ENCODE data around the gene RGS19.

The RGS19 gene

GRCh38 chr20:64048402-64049044 is 30.8 kb downstream of the RGS19 start:
- no peak overlapping the region for H4K91ac ChIP-seq (ENCODE audit: low read depth, low read length, poor library complexity)
- H3K36me3 ChIP-seq (replicated peaks in 1 of 2; ENCODE audit: control insufficient read depth in 2 of 2, insufficient read depth in 2 of 2, low read length in 2 of 2), result no peaks in the 10 kb centered on the region
- peak overlapping the region; percentile 63 for H2AK5ac ChIP-seq (ENCODE audit: low read depth, low read length)
- peaks cover under 1 to 15% of the 10 kb centered on the region in 2 donors for H3K4me1 ChIP-seq (ENCODE audit: control insufficient read depth in 2 of 2, insufficient read depth in 1 of 2, low read depth in 1 of 2, low read length in 2 of 2)
- peak overlapping the region; percentile 64 for H2BK15ac ChIP-seq (ENCODE audit: low read length)
- H3K14ac ChIP-seq (ENCODE audit: low read length), result no peak overlapping the region
- peak overlapping the region in 1 of 2 donors; percentile 55 for H3K4me3 ChIP-seq (ENCODE audit: low read length in 2 of 2)
- peak overlapping the region; percentile 24 for H2BK5ac ChIP-seq (ENCODE audit: low read length)
- H3K9ac ChIP-seq (ENCODE audit: low read depth, low read length, poor library complexity), result peak overlapping the region; percentile 44
- peak overlapping the region; percentile 73 for H3K23ac ChIP-seq (ENCODE audit: low read depth, low read length, poor library complexity)
- H3K27me3 ChIP-seq (ENCODE audit: control insufficient read depth in 3 of 3, insufficient read depth in 3 of 3, low read depth in 1 of 3, low read length in 3 of 3), result peaks cover 25 to 93% (median 66%) of the 10 kb centered on the region in 3 experiments
- H3K79me1 ChIP-seq (ENCODE audit: low read depth, low read length), result no peaks in the 10 kb centered on the region
- no peak overlapping the region for H3K27ac ChIP-seq (replicated peaks; ENCODE audit: low read length)
- no CpG with 5 or more reads among the region's 101 CpGs for WGBS, 2 donors (ENCODE audit: extremely low coverage in 2 of 2, insufficient read length in 2 of 2, insufficient replicate concordance in 1 of 2)
- no peak for DNase-seq (ENCODE audit: low spot score)
- no peak overlapping the region for H3K4ac ChIP-seq (ENCODE audit: low read length)
- H3K18ac ChIP-seq (ENCODE audit: low read length), result peak overlapping the region; percentile 70
- H3K4me2 ChIP-seq (ENCODE audit: insufficient read depth, low read length, poor library complexity, severe bottlenecking), result peak overlapping the region; percentile 66
- H4K8ac ChIP-seq (ENCODE audit: low read depth, low read length), result no peak overlapping the region
- H2BK12ac ChIP-seq (ENCODE audit: low read length), result peak overlapping the region; percentile 41
- H3K9me3 ChIP-seq (replicated peaks in 1 of 2; ENCODE audit: control insufficient read depth in 2 of 2, insufficient read depth in 1 of 2, low read depth in 1 of 2, low read length in 2 of 2), result peaks cover 0 to 2% of the 10 kb centered on the region in 2 donors
- H2BK120ac ChIP-seq (ENCODE audit: low read depth, low read length), result no peak overlapping the region
- peak overlapping the region; percentile 64 for H2AFZ ChIP-seq (ENCODE audit: low read length)

GRCh38 chr20:64047968-64048401 is 31.3 kb downstream of the RGS19 start:
- no peaks in the 10 kb centered on the region for H3K36me3 ChIP-seq (replicated peaks in 1 of 2; ENCODE audit: control insufficient read depth in 2 of 2, insufficient read depth in 2 of 2, low read length in 2 of 2)
- no peak overlapping the region for H4K8ac ChIP-seq (ENCODE audit: low read depth, low read length)
- H2BK12ac ChIP-seq (ENCODE audit: low read length), result peak overlapping the region; percentile 73
- peak overlapping the region; percentile 66 for H3K4me2 ChIP-seq (ENCODE audit: insufficient read depth, low read length, poor library complexity, severe bottlenecking)
- H4K91ac ChIP-seq (ENCODE audit: low read depth, low read length, poor library complexity), result no peak overlapping the region
- H2AFZ ChIP-seq (ENCODE audit: low read length), result peak overlapping the region; percentile 64
- no peak overlapping the region for H3K4ac ChIP-seq (ENCODE audit: low read length)
- no peaks in the 10 kb centered on the region for H3K79me1 ChIP-seq (ENCODE audit: low read depth, low read length)
- H2BK120ac ChIP-seq (ENCODE audit: low read depth, low read length), result no peak overlapping the region
- peaks cover 0 to 2% of the 10 kb centered on the region in 2 donors for H3K9me3 ChIP-seq (replicated peaks in 1 of 2; ENCODE audit: control insufficient read depth in 2 of 2, insufficient read depth in 1 of 2, low read depth in 1 of 2, low read length in 2 of 2)
- no peak overlapping the region for H3K27ac ChIP-seq (replicated peaks; ENCODE audit: low read length)
- peak overlapping the region; percentile 64 for H2BK15ac ChIP-seq (ENCODE audit: low read length)
- H3K27me3 ChIP-seq (ENCODE audit: control insufficient read depth in 3 of 3, insufficient read depth in 3 of 3, low read depth in 1 of 3, low read length in 3 of 3), result peaks cover 25 to 93% (median 71%) of the 10 kb centered on the region in 3 experiments
- WGBS, 2 donors (ENCODE audit: extremely low coverage in 2 of 2, insufficient read length in 2 of 2, insufficient replicate concordance in 1 of 2), result no CpG with 5 or more reads among the region's 49 CpGs
- peak overlapping the region; percentile 73 for H3K23ac ChIP-seq (ENCODE audit: low read depth, low read length, poor library complexity)
- DNase-seq (ENCODE audit: low spot score), result no peak
- H3K4me3 ChIP-seq (ENCODE audit: low read length in 2 of 2), result peak overlapping the region in 1 of 2 donors; percentile 11
- H2BK5ac ChIP-seq (ENCODE audit: low read length), result peak overlapping the region; percentile 24
- peak overlapping the region; percentile 63 for H2AK5ac ChIP-seq (ENCODE audit: low read depth, low read length)
- peaks cover 0 to 12% of the 10 kb centered on the region in 2 donors for H3K4me1 ChIP-seq (ENCODE audit: control insufficient read depth in 2 of 2, insufficient read depth in 1 of 2, low read depth in 1 of 2, low read length in 2 of 2)
- H3K18ac ChIP-seq (ENCODE audit: low read length), result peak overlapping the region; percentile 70
- peak overlapping the region; percentile 44 for H3K9ac ChIP-seq (ENCODE audit: low read depth, low read length, poor library complexity)
- peak overlapping the region; percentile 38 for H3K14ac ChIP-seq (ENCODE audit: low read length)

- H3K23ac ChIP-seq (ENCODE audit: low read depth, low read length, poor library complexity), result no peak overlapping the region
- no peak overlapping the region for H2BK15ac ChIP-seq (ENCODE audit: low read length)
- H3K27me3 ChIP-seq (ENCODE audit: control insufficient read depth in 3 of 3, insufficient read depth in 3 of 3, low read depth in 1 of 3, low read length in 3 of 3), result peaks cover 29 to 89% (median 78%) of the 10 kb centered on the region in 3 experiments
- no peak overlapping the region for H3K14ac ChIP-seq (ENCODE audit: low read length)
- no peak overlapping the region for H3K4me3 ChIP-seq (ENCODE audit: low read length in 2 of 2)
- H2AK5ac ChIP-seq (ENCODE audit: low read depth, low read length), result peak overlapping the region; percentile 94
- H2BK5ac ChIP-seq (ENCODE audit: low read length), result peak overlapping the region; percentile 29
- no peaks in the 10 kb centered on the region for H3K79me1 ChIP-seq (ENCODE audit: low read depth, low read length)
- H3K4me1 ChIP-seq (ENCODE audit: control insufficient read depth in 2 of 2, insufficient read depth in 1 of 2, low read depth in 1 of 2, low read length in 2 of 2), result peaks cover 4 to 12% of the 10 kb centered on the region in 2 donors
- H3K27ac ChIP-seq (replicated peaks; ENCODE audit: low read length), result no peak overlapping the region
- no CpG with 5 or more reads among the region's 8 CpGs for WGBS, 2 donors (ENCODE audit: extremely low coverage in 2 of 2, insufficient read length in 2 of 2, insufficient replicate concordance in 1 of 2)
- H3K18ac ChIP-seq (ENCODE audit: low read length), result no peak overlapping the region
- peaks cover 0 to 2% of the 10 kb centered on the region in 2 donors for H3K9me3 ChIP-seq (replicated peaks in 1 of 2; ENCODE audit: control insufficient read depth in 2 of 2, insufficient read depth in 1 of 2, low read depth in 1 of 2, low read length in 2 of 2)
- H2BK120ac ChIP-seq (ENCODE audit: low read depth, low read length), result no peak overlapping the region
- H2BK12ac ChIP-seq (ENCODE audit: low read length), result peak overlapping the region; percentile 22
- H4K8ac ChIP-seq (ENCODE audit: low read depth, low read length), result no peak overlapping the region
- no peak overlapping the region for H4K91ac ChIP-seq (ENCODE audit: low read depth, low read length, poor library complexity)
- no peak overlapping the region for H2AFZ ChIP-seq (ENCODE audit: low read length)
- no peak overlapping the region for H3K4me2 ChIP-seq (ENCODE audit: insufficient read depth, low read length, poor library complexity, severe bottlenecking)
- H3K9ac ChIP-seq (ENCODE audit: low read depth, low read length, poor library complexity), result no peak overlapping the region
- no peak for DNase-seq (ENCODE audit: low spot score)
- H3K36me3 ChIP-seq (replicated peaks in 1 of 2; ENCODE audit: control insufficient read depth in 2 of 2, insufficient read depth in 2 of 2, low read length in 2 of 2), result no peaks in the 10 kb centered on the region
- H3K4ac ChIP-seq (ENCODE audit: low read length), result no peak overlapping the region
These were observed 32.3 kb downstream of the RGS19 start for GRCh38 chr20:64047046-64047389.

- Histone ChIP-seq H3K36me3 (replicated peaks in 1 of 2; ENCODE audit: control insufficient read depth in 2 of 2, insufficient read depth in 2 of 2, low read length in 2 of 2) (no peaks in the 10 kb centered on the region), H3K14ac (ENCODE audit: low read length) (peak overlapping the region; percentile 89), H2BK120ac (ENCODE audit: low read depth, low read length) (no peak overlapping the region), H3K27ac (replicated peaks; ENCODE audit: low read length) (no peak overlapping the region), H2BK5ac (ENCODE audit: low read length) (peak overlapping the region; percentile 53), H3K23ac (ENCODE audit: low read depth, low read length, poor library complexity) (peak overlapping the region; percentile 85), H2BK15ac (ENCODE audit: low read length) (no peak overlapping the region), H3K4me2 (ENCODE audit: insufficient read depth, low read length, poor library complexity, severe bottlenecking) (no peak overlapping the region), H2BK12ac (ENCODE audit: low read length) (no peak overlapping the region), H3K4me3 (ENCODE audit: low read length in 2 of 2) (no peak overlapping the region), H2AK5ac (ENCODE audit: low read depth, low read length) (peak overlapping the region; percentile 89), H4K91ac (ENCODE audit: low read depth, low read length, poor library complexity) (no peak overlapping the region), H3K27me3 (ENCODE audit: control insufficient read depth in 3 of 3, insufficient read depth in 3 of 3, low read depth in 1 of 3, low read length in 3 of 3) (peaks cover 34 to 91% (median 89%) of the 10 kb centered on the region in 3 experiments), H4K8ac (ENCODE audit: low read depth, low read length) (no peak overlapping the region), H3K9ac (ENCODE audit: low read depth, low read length, poor library complexity) (no peak overlapping the region), H3K9me3 (replicated peaks in 1 of 2; ENCODE audit: control insufficient read depth in 2 of 2, insufficient read depth in 1 of 2, low read depth in 1 of 2, low read length in 2 of 2) (peaks cover 0 to 2% of the 10 kb centered on the region in 2 donors), H3K4me1 (ENCODE audit: control insufficient read depth in 2 of 2, insufficient read depth in 1 of 2, low read depth in 1 of 2, low read length in 2 of 2) (peaks cover 10 to 12% of the 10 kb centered on the region in 2 donors), H3K79me1 (ENCODE audit: low read depth, low read length) (no peaks in the 10 kb centered on the region), H3K4ac (ENCODE audit: low read length) (peak overlapping the region; percentile 53), H3K18ac (ENCODE audit: low read length) (peak overlapping the region; percentile 71), H2AFZ (ENCODE audit: low read length) (no peak overlapping the region)
- no CpG with 5 or more reads among the region's 11 CpGs for WGBS, 2 donors (ENCODE audit: extremely low coverage in 2 of 2, insufficient read length in 2 of 2, insufficient replicate concordance in 1 of 2)
- DNase-seq (ENCODE audit: low spot score), result no peak
These were observed 33.8 kb downstream of the RGS19 start for GRCh38 chr20:64045346-64046011.
